Calu3 (cell line): Measurements from ENCODE around the gene ANKRD61. TPM values are rescaled to one million over a fixed set of nuclear protein-coding genes. Genes with fewer than 3 reads are reported as not detected.
A peak's percentile ranks its signal among the peaks of the same experiment; 100 is the strongest.
"Not testable (repeated sequence)": the region's sequence is repeated elsewhere in the genome, so short reads cannot be mapped to it uniquely, and the experiment has no call there.

ENCODE experiments used
- BruUV-seq: library from RNA; stranded (reverse); fragments of 400-500 nt; replicated peaks from 2 replicates; lab custom pipeline; 2021; lab: Mats Ljungman, UMichigan
- CTCF ChIA-PET: fragments of 300-600 bp; sonication (Branson Sonifier 250); formaldehyde crosslinking; loops from one replicate; lab custom pipeline; 2022; ENCODE audit warnings: antibody characterized with exemption; lab: Charles Lee
- DNase-seq: peaks from one replicate; pipeline ENCODE4 v3.0.0; 2022
- H3K27ac Mint-ChIP-seq: one replicate; pipeline ENCODE4 v1.8.0; 2022; ENCODE audit warnings: mixed read lengths; ENCODE audit not compliant: unreplicated experiment
- H3K27me3 Mint-ChIP-seq: one replicate; pipeline ENCODE4 v1.8.0; 2022; ENCODE audit warnings: mixed read lengths; ENCODE audit not compliant: unreplicated experiment
- H3K36me3 Mint-ChIP-seq: one replicate; pipeline ENCODE4 v1.8.0; 2022; ENCODE audit warnings: mild to moderate bottlenecking, moderate library complexity, mixed read lengths; ENCODE audit not compliant: insufficient read depth, unreplicated experiment
- H3K4me1 Mint-ChIP-seq: one replicate; pipeline ENCODE4 v1.8.0; 2022; ENCODE audit warnings: mild to moderate bottlenecking, low read depth, mixed read lengths; ENCODE audit not compliant: unreplicated experiment
- H3K4me3 Mint-ChIP-seq: one replicate; pipeline ENCODE4 v1.8.0; 2022; ENCODE audit warnings: mild to moderate bottlenecking, low read depth, moderate library complexity, mixed read lengths; ENCODE audit not compliant: unreplicated experiment
- H3K9me3 Mint-ChIP-seq: one replicate; pipeline ENCODE4 v1.8.0; 2022; ENCODE audit warnings: low read depth, mixed read lengths; ENCODE audit not compliant: unreplicated experiment
- CTCF ChIP-seq: fragments of 200-600 bp; IDR thresholded peaks from one replicate; pipeline ENCODE4 v1.8.0; 2022; ENCODE audit warnings: antibody characterized with exemption; ENCODE audit not compliant: unreplicated experiment
- intact Hi-C: fragments of 100-400 bp; cut with micrococcal nuclease; formaldehyde crosslinking; loops from one replicate; pipeline ENCODE4 v1.10.0; 2022; ENCODE audit not compliant: unreplicated experiment
- total RNA-seq: library from RNA; stranded (reverse); gene quantifications from 2 replicates; pipeline ENCODE4 v1.2.3, GENCODE V29; 2022

The ANKRD61 gene
- total RNA-seq, 1 experiment from 2014 or later, result 0.47 TPM

GRCh38 chr7:6008668-6009611, 22.2 kb upstream of the ANKRD61 start, which contains the start of the genes AIMP2 and PMS2:
AIMP2 (plus strand) TSS chr7:6009272; CDS start chr7:6009364, 92 bp downstream.
PMS2 (minus strand) TSS chr7:6009049; CDS start chr7:6009019, 30 bp downstream.
- CTCF ChIA-PET, result interaction anchor here (0.5 to 4.9 kb wide), 5 partner anchors 11 to 367 kb away, joined by 3 to 22 read pairs (median 5); no protein-coding TSS in a partner anchor
- Mint-ChIP-seq H3K36me3 (peaks cover 66% of the 10 kb centered on the region), H3K27ac (peak within 1 kb of the TSS; percentile 74), H3K4me3 (peak within 1 kb of the TSS; percentile 90), H3K4me1 (peaks cover 54% of the 10 kb centered on the region), H3K27me3 (no peaks in the 10 kb centered on the region), H3K9me3 (no peaks in the 10 kb centered on the region)
- TSS peak; percentile 73 for BruUV-seq
- intact Hi-C loops, result no loop called here
- peak; percentile 99 for DNase-seq
- no peak for TF ChIP-seq CTCF

- peak overlapping the region; percentile 90 for H3K4me3 Mint-ChIP-seq
- H3K9me3 Mint-ChIP-seq, DNase-seq, H3K27me3 Mint-ChIP-seq, BruUV-seq: not testable (repeated sequence)
- H3K27ac Mint-ChIP-seq, result peak overlapping the region; percentile 74
- intact Hi-C loops, result loop anchor here (5.0 kb wide), 1 partner anchor 42 kb away; no protein-coding TSS in a partner anchor
- CTCF ChIA-PET, result interaction anchor here (1.5 kb wide), 1 partner anchor 45 kb away, joined by 3 read pairs; no protein-coding TSS in a partner anchor
- peaks cover 74% of the 10 kb centered on the region for H3K36me3 Mint-ChIP-seq
- peaks cover 54% of the 10 kb centered on the region for H3K4me1 Mint-ChIP-seq
Observed at GRCh38 chr7:6010370-6010769, 20.8 kb upstream of the ANKRD61 start.

- DNase-seq, result no peak
- TF ChIP-seq CTCF, result no peak
- Mint-ChIP-seq H3K4me1 (peaks cover 44% of the 10 kb centered on the region), H3K27me3 (no peaks in the 10 kb centered on the region), H3K4me3 (no peak overlapping the region), H3K9me3 (no peaks in the 10 kb centered on the region), H3K27ac (peak overlapping the region; percentile 20), H3K36me3 (peaks cover 81% of the 10 kb centered on the region)
- intact Hi-C loops, result loop anchor here (5.0 kb wide), 1 partner anchor 41 kb away; no protein-coding TSS in a partner anchor
- CTCF ChIA-PET, result interaction anchor here (0.7 to 1.0 kb wide), 3 partner anchors 33 to 95 kb away, joined by 3 to 5 read pairs (median 3); no protein-coding TSS in a partner anchor
- no TSS peak for BruUV-seq
Observed at GRCh38 chr7:6011541-6011940, 19.6 kb upstream of the ANKRD61 start.

GRCh38 chr7:6012355-6013104, 18.6 kb upstream of the ANKRD61 start:
- Mint-ChIP-seq H3K36me3 (peaks cover 86% of the 10 kb centered on the region), H3K27me3 (no peaks in the 10 kb centered on the region), H3K4me3 (peak overlapping the region; percentile 30), H3K9me3 (no peaks in the 10 kb centered on the region), H3K4me1 (peaks cover 34% of the 10 kb centered on the region), H3K27ac (peak overlapping the region; percentile 78)
- peak; percentile 41 for DNase-seq
- CTCF ChIA-PET, result interaction anchor here (0.6 to 1.7 kb wide), 5 partner anchors 15 to 126 kb away, joined by 3 to 5 read pairs (median 4); no protein-coding TSS in a partner anchor
- intact Hi-C loops, result loop anchor here (5.0 kb wide), 1 partner anchor 40 kb away; no protein-coding TSS in a partner anchor
- no TSS peak for BruUV-seq
- TF ChIP-seq CTCF, result no peak
